Measurements from ENCODE around the gene SLC4A1AP.
"Not testable (repeated sequence)": the region's sequence is repeated elsewhere in the genome, so short reads cannot be mapped to it uniquely, and the experiment has no call there.

The SLC4A1AP gene, protein sequence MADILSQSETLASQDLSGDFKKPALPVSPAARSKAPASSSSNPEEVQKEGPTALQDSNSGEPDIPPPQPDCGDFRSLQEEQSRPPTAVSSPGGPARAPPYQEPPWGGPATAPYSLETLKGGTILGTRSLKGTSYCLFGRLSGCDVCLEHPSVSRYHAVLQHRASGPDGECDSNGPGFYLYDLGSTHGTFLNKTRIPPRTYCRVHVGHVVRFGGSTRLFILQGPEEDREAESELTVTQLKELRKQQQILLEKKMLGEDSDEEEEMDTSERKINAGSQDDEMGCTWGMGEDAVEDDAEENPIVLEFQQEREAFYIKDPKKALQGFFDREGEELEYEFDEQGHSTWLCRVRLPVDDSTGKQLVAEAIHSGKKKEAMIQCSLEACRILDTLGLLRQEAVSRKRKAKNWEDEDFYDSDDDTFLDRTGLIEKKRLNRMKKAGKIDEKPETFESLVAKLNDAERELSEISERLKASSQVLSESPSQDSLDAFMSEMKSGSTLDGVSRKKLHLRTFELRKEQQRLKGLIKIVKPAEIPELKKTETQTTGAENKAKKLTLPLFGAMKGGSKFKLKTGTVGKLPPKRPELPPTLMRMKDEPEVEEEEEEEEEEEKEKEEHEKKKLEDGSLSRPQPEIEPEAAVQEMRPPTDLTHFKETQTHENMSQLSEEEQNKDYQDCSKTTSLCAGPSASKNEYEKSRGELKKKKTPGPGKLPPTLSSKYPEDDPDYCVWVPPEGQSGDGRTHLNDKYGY

DNA sequence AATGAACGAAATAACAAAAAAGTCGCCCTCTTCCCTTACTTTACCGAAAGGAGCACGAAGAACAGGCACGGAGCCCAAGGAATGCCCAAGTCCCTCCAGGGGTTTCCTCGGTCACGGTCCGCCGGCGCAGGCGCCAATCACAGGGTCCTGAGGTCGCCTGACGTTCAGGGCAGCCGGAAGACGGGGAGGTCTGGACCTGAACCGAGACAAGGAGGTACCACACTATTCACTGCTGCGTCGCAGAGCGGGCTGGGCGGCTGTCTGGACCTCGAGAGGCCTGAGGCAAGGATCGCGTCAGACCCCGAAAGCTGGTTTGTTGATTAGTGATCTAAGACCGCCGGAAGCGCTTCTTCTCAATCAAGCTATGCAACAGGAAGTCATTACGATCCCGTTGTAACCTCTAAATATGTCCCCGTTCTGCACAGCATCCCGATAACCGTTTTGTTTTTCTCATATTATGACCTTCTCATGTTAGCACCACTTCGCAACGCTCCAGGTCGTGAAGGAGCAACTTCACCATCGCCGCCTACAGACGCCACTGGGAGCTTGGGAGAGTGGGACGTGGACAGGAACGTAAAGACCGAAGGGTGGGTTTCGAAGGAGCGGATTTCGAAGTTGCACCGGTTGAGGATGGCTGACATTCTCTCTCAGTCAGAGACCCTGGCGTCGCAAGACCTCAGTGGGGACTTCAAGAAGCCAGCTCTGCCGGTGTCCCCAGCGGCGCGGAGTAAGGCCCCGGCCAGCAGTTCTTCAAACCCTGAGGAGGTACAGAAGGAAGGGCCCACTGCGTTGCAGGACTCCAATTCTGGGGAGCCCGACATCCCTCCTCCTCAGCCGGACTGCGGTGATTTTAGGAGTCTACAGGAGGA lies at the start of gene SLC4A1AP, which contains the start of gene SUPT7L:
Gene SLC4A1AP (plus strand): TSS at position 605 of the 869 bp plus-strand sequence. CDS start 26 bp downstream, at position 631.
Gene SUPT7L (minus strand): TSS at position 330 of the 869 bp plus-strand sequence. CDS start 1,422 bp downstream, outside the sequence.
- DNase-seq, result peak; percentile 79

DNA sequence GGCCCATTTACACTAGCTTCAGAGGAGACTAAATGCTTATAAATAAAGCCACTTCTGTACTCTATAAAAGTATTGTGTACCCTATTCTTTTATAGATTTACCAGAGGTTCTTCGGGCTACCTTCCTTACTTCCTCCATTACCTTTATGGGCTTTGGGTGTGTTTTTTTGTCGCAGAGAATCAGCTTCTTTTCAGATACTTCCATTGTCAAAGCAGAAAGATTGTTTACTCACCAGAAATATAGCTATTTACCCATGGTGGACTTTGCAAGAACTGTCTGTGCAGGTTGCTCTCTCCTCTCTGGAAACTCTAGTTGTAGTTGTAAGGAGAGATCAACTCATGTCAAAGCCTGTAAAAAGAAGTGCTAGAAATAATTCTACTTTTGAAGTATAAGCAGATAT lies 49.7 kb upstream of the SLC4A1AP start:
- DNase-seq, result no peak

DNA sequence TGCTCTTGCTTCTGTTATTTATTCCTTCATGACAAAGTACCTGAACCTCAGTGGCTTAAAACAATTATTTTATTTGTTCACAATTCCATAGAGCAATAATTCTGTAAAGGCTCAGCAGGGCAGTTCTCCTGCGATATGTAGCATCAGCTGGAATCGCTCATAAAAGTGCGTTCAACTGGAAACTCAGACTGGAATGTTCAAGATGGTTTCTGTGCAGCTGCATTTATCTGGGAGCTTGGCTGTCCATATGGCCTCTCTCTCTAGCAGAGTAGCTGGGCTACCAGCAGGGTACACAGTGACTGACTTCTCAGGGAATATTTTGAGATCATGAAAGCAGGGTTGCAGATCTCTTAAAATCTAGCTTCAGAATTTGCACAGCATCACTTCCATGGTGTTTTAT lies 48.4 kb upstream of the SLC4A1AP start:
- no peak for DNase-seq

DNA sequence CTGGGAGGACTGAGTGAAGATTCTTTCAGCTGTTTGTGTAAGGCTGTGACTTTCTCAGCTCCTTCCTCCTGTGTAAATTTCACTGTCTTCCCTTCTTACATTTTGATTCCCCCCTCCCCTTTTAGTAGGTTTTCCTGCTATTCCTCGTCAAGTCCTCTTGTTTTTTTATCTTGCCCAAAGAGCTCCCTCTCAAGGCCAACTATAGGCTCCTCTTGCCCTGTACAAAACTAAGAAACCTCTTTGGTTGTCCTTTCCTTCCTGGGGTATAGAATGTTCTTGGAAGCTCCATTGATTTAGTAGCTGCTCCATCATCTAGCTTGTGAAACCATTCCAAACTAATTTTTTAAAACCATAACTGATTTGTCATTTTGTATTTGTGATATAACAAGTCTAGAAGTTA lies 42.2 kb upstream of the SLC4A1AP start:
- DNase-seq, result no peak

DNA sequence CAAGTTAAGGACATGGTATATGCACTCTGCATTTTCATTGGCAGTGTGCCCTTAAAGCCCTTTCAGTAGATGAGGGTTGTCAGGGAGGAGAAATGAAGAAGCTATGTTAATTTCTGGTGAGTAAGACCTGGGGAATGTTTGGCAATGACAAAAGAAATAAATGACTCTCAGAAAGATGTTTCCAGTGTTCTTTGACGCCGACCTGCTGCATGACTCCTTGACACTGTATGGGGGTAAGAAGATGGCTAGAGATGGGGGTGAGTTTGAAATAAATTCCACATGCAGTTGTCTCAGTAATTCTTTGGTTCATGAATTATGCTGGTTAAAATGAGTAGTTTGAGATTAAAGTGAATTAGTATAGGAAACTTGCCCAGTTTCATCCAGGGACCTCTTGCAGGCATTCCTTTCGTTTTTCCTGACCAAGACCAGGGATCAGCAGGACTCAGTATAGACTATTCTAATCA lies 40.7 kb upstream of the SLC4A1AP start:
- DNase-seq, result no peak

DNA sequence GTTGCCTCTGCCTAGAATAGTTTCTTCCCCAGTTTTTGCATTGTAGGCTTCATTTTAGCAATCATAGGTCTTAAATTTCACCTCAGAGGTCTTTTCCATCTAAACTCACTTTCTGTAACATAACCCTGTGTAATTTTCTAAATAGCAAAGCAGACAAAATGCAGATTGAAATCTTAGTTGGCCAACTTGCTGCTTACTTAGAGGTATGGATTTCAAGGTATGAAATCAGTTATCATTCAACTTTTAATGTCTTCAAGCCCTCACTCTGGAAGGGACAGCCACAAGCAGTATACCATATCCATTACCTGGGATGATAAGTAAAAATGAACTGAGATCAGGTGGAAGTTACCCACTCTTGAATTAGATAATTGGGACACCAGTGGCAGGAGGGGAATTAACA lies 38.7 kb upstream of the SLC4A1AP start:
- DNase-seq, result no peak

DNA sequence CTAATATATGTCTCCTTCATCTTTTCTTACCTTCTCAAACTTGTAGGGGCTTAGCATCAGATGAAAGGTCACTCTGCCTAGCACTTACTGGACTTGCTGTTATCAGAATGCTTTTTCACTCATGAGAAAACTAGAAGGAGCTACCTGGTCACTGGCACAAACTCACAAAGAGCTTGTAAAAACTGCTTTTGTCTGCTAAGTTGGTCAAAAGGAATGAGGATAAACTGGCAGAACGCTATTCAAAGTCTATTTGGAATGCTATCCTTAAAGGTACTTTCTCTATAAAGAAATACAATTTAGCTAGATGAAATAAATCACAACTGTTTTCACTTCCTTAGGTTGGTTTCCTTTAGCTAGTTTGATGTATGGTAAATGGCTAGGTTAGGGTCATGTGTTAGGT lies 37.4 kb upstream of the SLC4A1AP start:
- not testable (repeated sequence) for DNase-seq

DNA sequence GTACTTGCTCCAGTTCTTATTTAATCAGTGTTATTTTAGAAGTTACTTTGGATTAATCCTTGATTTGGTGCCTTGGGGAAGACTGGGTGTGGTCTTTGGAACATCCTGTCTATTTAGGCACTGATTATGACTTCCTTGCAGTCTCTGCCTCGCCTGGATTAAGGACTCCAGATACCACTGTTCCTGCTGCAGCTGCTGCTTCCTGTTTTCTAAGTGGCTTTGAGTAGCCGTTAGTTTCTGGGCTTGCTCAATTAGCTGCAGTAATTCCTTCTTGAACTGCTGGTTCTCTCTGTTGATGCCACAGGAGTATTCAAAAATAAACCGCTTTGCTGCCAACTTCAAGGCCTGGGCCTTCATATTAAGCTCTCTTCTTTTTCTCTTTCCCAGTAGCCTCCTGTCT lies 36.8 kb upstream of the SLC4A1AP start:
- DNase-seq, result not testable (repeated sequence)

DNA sequence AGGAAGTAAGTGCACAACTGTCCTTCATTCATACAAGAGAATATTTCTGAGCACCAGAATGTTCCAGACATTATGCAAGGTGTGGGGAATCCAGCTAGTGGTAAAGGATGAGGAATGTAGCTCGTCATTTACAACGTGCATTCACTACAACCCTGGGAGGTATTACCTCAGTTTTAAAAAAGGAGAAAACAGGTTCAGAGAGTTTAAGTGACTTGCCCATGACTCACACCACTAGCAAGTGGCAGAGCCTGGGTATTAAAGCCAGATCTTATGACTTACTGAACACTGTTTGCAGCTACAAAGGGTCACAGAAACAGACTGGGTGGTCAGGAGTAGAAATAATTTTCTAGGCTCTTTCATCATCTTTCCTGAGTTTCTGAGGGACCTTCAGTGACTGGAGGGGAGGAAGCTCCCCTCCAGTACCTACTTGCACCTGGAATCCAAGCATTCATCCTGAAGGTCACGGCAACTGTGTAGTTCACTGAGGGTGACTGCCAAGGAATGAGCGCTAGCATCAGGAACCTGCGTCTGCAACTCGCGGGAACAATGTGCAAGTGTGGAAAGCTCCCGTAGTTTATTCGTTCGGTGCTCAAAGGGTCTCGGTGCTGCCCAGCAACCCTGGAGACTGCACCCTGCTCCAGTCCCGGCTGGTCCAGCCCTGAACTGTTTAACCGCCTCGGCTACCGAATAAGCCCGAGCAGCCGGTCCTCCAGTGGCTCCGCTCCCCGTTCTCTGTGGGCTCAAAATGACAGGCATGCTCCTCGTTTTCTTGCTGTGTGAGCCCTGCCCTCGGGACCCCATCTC lies 35.5 kb upstream of the SLC4A1AP start:
- DNase-seq, result no peak

DNA sequence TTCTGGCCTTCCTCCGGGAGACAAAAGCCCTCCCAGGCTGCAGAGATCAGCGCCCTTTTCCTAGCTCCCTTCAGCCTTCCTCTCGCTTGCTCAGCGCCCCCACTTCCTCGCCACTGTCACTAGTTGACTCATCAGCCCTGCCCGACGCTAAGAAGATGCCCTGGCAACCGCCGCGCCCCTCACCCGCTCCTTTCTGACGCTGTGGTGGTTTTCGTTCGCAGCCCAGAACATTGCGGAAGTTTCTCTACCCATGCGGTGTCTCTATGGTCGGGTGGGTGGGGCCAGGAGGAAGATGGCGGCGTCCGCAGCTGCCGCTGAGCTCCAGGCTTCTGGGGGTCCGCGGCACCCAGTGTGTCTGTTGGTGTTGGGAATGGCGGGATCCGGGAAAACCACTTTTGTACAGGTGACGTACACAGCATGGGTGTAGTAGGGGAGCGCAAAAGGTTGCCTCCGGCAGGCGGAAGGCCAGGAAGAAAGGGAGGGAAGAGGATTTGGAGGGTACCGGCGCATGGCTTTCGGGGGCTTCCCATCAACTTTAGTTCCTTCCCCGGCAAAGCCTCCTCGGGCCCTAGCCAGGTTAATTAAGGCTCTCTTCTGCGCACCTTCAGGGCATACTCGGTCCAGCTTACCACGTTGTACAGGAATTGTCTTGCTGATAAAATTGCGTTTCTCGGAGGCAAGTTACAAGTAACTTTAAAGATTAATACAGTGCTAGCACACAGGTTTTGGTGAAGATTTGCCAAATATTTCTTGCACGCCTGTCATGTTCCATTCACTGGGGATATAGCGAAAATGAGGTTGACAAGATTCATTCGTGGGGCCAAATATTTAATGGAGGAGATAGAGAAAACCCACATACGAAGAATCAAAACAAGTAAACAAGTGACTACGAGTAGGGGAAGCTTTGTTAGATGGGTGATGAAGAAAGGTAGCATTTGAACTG lies 34.7 kb upstream of the SLC4A1AP start, which contains the start of the genes CCDC121 and GPN1:
Gene CCDC121 (minus strand): TSS at position 246 of the 943 bp plus-strand sequence. CDS start 1,213 bp downstream, outside the sequence.
Gene GPN1 (plus strand): TSS at position 284 of the 943 bp plus-strand sequence. CDS start 9 bp downstream, at position 293.
- peak; percentile 77 for DNase-seq

DNA sequence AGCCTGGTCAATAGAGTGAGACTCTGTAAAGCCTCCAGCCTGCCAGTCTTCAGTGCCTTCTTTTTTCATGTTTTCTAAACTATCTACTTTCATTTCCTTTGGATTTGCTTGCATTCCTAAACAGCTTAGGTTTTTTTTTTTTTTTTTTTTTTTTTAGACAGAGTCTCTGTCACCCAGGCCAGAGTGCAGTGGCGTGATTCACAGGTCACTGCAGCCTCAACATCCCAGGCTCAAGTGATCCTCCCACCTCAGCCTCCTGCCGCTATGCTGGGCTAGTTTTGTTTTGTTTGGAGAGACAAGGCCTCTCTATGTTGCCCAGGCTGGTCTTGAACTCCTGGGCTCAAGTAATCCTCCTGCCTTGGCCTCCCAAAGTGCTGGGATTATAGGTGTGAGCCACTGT lies 33.4 kb upstream of the SLC4A1AP start:
- DNase-seq, result not testable (repeated sequence)

DNA sequence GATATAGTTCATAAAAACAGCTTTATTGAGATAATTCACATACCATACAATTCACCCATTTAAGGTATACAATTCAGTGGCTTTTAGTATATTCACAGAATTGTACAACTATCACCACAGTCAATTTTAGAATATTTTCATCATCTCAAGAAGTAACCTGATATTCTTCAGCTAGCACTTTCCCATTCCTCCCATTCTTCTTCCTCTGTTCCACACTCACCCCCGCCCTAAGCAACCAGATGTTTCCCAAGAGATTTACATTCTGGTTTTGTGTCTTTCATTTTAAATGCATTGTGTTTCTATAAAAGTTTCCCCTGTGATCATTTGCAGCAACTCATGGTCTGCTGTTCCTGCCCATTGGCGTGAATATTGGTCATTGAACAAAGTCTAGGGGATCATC lies 29.4 kb upstream of the SLC4A1AP start:
- DNase-seq, result no peak

DNA sequence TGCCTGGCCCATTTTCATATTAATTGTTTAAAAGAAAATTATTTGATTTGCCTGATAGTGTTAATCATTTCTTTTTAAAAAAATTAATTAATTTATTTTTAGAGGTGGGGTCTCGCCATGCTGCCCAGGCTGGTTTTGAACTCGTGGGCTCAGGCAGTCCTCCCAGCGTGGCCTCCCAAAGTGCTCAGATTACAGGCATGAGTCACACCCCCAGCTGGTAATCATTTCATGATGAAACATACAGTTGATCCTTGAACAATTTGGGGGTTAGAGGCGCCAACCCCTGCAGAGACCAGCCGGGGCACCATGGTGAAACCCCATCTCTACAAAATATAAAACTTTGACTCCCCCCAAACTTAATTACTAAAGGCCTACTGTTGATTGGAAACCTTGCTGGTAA lies 26.9 kb upstream of the SLC4A1AP start:
- DNase-seq, result no peak

DNA sequence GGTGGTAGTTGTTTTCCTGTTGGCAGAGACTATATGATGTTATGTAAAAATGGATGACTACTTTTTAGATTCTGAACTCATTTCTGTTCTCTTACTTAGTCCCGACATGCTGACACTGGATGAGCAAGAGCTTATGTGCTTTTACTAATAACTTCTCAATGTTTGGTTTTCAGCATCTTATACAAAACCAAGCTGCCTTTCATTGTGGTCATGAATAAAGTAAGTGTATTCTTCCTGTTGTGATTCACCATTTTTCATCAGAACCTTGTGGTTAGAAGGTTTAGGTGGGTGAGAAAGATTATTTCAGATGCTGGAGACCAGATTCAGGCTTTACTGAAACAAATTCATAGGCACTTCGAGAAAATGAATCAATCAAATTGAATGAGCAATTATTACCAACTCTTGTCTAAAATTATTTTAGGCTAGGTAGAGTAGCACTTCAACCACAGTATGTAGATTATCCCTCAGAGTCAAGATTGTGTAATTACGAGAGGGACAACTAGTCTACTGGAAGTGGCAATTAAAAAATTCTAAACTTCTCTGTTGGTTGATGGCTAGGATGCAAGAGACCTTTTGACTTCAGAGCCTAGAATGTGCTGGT lies 25.6 kb upstream of the SLC4A1AP start:
- no peak for DNase-seq

DNA sequence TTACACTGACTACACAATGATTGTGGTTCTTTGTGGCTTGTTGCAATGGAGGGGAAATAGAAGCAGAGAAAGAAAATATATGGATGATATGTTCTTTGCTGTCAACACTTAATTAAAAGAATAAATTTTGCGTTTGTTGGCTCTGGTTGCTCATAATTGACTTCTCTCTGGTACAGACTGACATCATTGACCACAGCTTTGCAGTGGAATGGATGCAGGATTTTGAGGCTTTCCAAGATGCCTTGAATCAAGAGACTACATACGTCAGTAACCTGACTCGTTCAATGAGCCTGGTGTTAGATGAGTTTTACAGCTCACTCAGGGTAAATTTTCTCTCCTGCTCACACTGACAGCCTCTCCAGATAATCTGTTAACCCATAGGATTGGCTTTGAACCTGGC lies 25.0 kb upstream of the SLC4A1AP start:
- no peak for DNase-seq

DNA sequence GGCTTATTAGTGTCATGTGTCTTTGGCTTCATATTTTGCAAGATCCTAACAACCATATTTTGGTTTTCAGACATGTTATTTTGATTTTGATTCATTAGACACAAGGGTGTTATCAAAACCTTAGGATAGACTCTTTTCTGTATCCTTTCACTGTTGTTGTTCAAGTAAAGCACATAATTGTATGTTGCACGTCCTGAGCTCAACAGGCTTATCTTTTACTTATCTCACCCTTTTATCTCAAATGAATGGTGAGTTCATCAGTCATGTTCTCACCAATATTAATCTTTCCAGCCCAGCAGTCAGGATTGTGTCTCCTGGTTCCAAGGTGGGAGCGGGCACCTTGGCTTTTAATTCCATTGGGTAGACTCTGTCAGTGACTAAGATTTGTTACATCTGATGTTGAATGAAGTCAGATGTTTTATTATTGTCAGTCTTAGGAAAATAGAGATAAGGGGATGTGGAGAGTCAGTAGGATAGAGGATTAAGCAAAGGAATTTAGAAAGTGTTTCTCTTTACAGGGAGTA lies 22.9 kb upstream of the SLC4A1AP start:
- DNase-seq, result no peak

DNA sequence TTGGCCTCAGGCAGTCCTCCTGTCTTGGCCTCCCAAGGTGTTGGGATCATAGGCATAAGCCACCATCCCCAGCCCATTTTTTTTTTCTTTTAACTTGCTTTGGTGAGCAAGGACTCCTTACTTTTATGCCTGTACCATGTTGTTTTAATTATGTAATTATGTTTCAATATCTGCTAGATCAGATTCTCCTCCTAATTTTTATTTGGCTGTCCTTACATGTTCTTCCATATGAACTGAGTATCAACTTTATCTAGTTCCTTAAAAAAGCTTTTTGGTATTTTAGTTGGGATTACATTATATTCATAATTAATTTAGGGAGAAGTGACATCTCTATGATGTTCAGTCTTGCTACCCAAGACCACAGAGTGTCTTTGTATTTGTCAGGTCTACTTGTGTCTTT lies 18.5 kb upstream of the SLC4A1AP start:
- no peak for DNase-seq

DNA sequence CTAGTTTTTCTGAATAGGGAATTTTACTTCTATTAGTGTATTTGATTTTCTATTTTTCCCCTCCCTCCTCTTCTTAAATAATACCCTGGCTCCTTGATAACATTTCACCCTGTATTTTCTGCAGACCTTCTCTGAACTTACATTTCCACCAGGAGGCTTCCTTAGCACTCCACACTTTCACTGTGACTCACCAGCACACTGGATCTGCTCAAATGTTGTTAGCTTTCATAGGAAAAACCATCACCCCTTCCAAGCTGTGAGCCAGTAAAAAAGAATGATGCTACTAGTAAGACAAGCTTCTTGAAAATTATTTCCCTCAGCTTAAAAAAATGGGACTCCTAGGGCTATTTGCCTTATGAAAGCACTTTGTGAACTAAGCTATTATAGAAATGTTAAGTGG lies 16.4 kb upstream of the SLC4A1AP start:
- DNase-seq, result no peak

DNA sequence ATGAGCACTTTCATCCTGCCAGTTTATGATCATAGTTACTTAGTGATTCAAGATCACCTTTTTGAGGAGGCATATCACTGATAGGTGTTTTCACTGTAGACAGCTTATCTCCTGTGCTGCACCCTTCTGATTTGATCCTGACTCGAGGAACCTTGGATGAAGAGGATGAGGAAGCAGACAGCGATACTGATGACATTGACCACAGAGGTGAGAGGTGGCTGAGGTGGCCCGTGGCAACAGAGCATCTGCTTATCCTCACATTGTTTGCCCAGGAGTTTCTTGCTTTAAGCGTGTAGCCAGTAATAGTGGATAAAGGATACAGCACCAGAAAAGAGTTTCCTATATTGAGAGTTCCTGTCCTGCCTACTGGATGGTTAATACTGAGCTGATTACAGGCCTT lies 16.0 kb upstream of the SLC4A1AP start:
- no peak for DNase-seq

DNA sequence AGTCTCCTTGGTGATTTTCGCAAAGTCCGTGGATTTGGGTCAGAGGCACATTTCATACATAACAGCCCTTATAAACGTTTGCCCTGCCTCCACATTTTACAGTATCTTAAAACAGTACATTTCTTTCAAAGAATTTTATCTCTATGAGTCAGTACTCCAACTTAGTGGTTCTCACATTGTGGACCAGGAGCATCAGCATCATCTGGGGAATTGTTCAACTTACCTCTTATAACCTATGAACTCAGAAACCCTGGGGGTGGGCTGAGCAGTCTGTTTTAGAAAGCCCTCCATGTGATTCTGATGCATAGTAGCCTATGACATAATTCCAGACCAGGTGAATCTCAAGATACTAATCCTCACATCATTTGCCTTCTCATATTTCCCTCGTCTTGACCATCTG lies 12.6 kb upstream of the SLC4A1AP start:
- no peak for DNase-seq
